H9 (cell line): Measurements from ENCODE around the gene CYSTM1. TPM values are rescaled to one million over a fixed set of nuclear protein-coding genes. Genes with fewer than 3 reads are reported as not detected.

Experiments
- DNase-seq: peaks from one replicate; pipeline ENCODE4 v3.0.0-alpha.2; 2017
- H2AFZ ChIP-seq: one replicate; pipeline ENCODE4 v1.6.1; 2013; ENCODE audit warnings: mild to moderate bottlenecking, low read length, control low read depth, moderate library complexity
- H2AK5ac ChIP-seq: 2 replicates; pipeline ENCODE4 v1.6.1; 2013; ENCODE audit warnings: low read length, control low read depth, mixed read lengths; ENCODE audit not compliant: insufficient read length
- H2BK120ac ChIP-seq: one replicate; pipeline ENCODE4 v1.6.1; 2013; ENCODE audit warnings: low read depth, mild to moderate bottlenecking, low read length, control low read depth, inconsistent platforms; ENCODE audit not compliant: poor library complexity, severe bottlenecking
- H2BK12ac ChIP-seq: 2 replicates; pipeline ENCODE4 v1.6.1; 2013; ENCODE audit warnings: low read length, control low read depth, mixed read lengths, low read depth; ENCODE audit not compliant: insufficient read length
- H2BK15ac ChIP-seq: 2 replicates; pipeline ENCODE4 v1.6.1; 2013; ENCODE audit warnings: low read depth, low read length, control low read depth
- H2BK20ac ChIP-seq: one replicate; pipeline ENCODE4 v1.6.1; 2013; ENCODE audit warnings: low read depth, mild to moderate bottlenecking, low read length, control low read depth, inconsistent platforms; ENCODE audit not compliant: poor library complexity, severe bottlenecking
- H2BK5ac ChIP-seq: 2 replicates; pipeline ENCODE4 v1.6.1; 2013; ENCODE audit warnings: low read length, control low read depth, mixed read lengths; ENCODE audit not compliant: insufficient read length
- H3K14ac ChIP-seq: 2 replicates; pipeline ENCODE4 v1.6.1; 2013; ENCODE audit warnings: low read length, control low read depth; ENCODE audit not compliant: insufficient read depth
- H3K18ac ChIP-seq: 2 replicates; pipeline ENCODE4 v1.6.1; 2013; ENCODE audit warnings: low read depth, mild to moderate bottlenecking, mixed read lengths, low read length, control low read depth; ENCODE audit not compliant: insufficient read length
- H3K23ac ChIP-seq: 2 replicates; pipeline ENCODE4 v1.6.1; 2013; ENCODE audit warnings: low read length, control low read depth, mixed read lengths, low read depth; ENCODE audit not compliant: insufficient read length
- H3K23me2 ChIP-seq: 2 replicates; pipeline ENCODE4 v1.6.1; 2013; ENCODE audit warnings: low read depth, mild to moderate bottlenecking, mixed read lengths, low read length, control low read depth; ENCODE audit not compliant: insufficient read length, poor library complexity, severe bottlenecking
- H3K27ac ChIP-seq: 2 replicates; pipeline ENCODE4 v1.5.1; 2013; ENCODE audit warnings: low read length, control low read depth, mixed read lengths, low read depth; ENCODE audit not compliant: insufficient read length
- H3K27me3 ChIP-seq: 2 replicates; pipeline ENCODE4 v1.6.1; 2013; ENCODE audit warnings: low read length, control low read depth, inconsistent platforms; ENCODE audit not compliant: insufficient read depth
- H3K4ac ChIP-seq: 2 replicates; pipeline ENCODE4 v1.6.1; 2013; ENCODE audit warnings: low read depth, mild to moderate bottlenecking, control low read depth, inconsistent platforms, low read length, moderate library complexity
- H3K4me1 ChIP-seq: 2 replicates; pipeline ENCODE4 v1.6.1; 2013; ENCODE audit warnings: low read length, control low read depth, inconsistent platforms; ENCODE audit not compliant: insufficient read depth
- H3K4me2 ChIP-seq: 2 replicates; pipeline ENCODE4 v1.6.1; 2013; ENCODE audit warnings: low read length, control low read depth, mixed read lengths; ENCODE audit not compliant: insufficient read length, insufficient read depth
- H3K56ac ChIP-seq: 2 replicates; pipeline ENCODE4 v1.6.1; 2013; ENCODE audit warnings: low read depth, mild to moderate bottlenecking, mixed read lengths, low read length, control low read depth; ENCODE audit not compliant: insufficient read length
- H3K79me1 ChIP-seq: 2 replicates; pipeline ENCODE4 v1.6.1; 2013; ENCODE audit warnings: low read depth, mild to moderate bottlenecking, moderate library complexity, low read length, control low read depth, inconsistent platforms; ENCODE audit not compliant: insufficient read depth, poor library complexity, severe bottlenecking
- H3K79me2 ChIP-seq: 2 replicates; pipeline ENCODE4 v1.6.1; 2013; ENCODE audit warnings: low read length, control low read depth, inconsistent platforms; ENCODE audit not compliant: insufficient read depth
- H3K9ac ChIP-seq: 2 replicates; pipeline ENCODE4 v1.6.1; 2013; ENCODE audit warnings: low read length, control low read depth, mixed read lengths; ENCODE audit not compliant: insufficient read length; ENCODE audit errors: extremely low read depth
- H3K9me3 ChIP-seq: one replicate; pipeline ENCODE4 v1.6.1; 2013; ENCODE audit warnings: low read depth, low read length, inconsistent platforms; ENCODE audit not compliant: control insufficient read depth
- H3T11ph ChIP-seq: one replicate; pipeline ENCODE4 v1.6.1; 2013; ENCODE audit warnings: mild to moderate bottlenecking, low read length, control low read depth, inconsistent platforms
- H4K20me1 ChIP-seq: one replicate; pipeline ENCODE4 v1.6.1; 2013; ENCODE audit not compliant: control insufficient read depth, insufficient read length, insufficient read depth
- H4K5ac ChIP-seq: 2 replicates; pipeline ENCODE4 v1.6.1; 2013; ENCODE audit warnings: low read depth, mild to moderate bottlenecking, mixed read lengths, low read length, control low read depth; ENCODE audit not compliant: insufficient read length
- H4K8ac ChIP-seq: replicated peaks from 2 replicates; pipeline ENCODE4 v1.6.1; 2013; ENCODE audit warnings: low read length, control low read depth, mixed read lengths, low read depth; ENCODE audit not compliant: insufficient read length
- H4K91ac ChIP-seq: 2 replicates; pipeline ENCODE4 v1.6.1; 2013; ENCODE audit warnings: low read depth, mild to moderate bottlenecking, moderate library complexity, mixed read lengths, low read length, control low read depth; ENCODE audit not compliant: insufficient read length
- H3K27ac Mint-ChIP-seq, 3 experiments: 2 replicates in 2 of 3; 3 replicates in 1 of 3; pipeline ENCODE4 v1.8.0; 2020 to 2021; ENCODE audit warnings: mixed read lengths in 3 of 3, mild to moderate bottlenecking in 1 of 3, moderate library complexity in 1 of 3
- H3K27me3 Mint-ChIP-seq: 2 replicates; pipeline ENCODE4 v1.8.0; 2021; ENCODE audit warnings: low read depth, mild to moderate bottlenecking, moderate library complexity, mixed read lengths
- H3K36me3 Mint-ChIP-seq, 3 experiments: 2 replicates in 2 of 3; 3 replicates in 1 of 3; pipeline ENCODE4 v1.8.0; 2020 to 2021; ENCODE audit warnings: low read depth in 3 of 3, mixed read lengths in 3 of 3; ENCODE audit not compliant: insufficient read depth in 1 of 3
- H3K4me1 Mint-ChIP-seq, 2 experiments: 2 replicates each; pipeline ENCODE4 v1.8.0; 2020; ENCODE audit warnings: mixed read lengths in 2 of 2
- H3K4me3 Mint-ChIP-seq, 2 experiments: 2 replicates in 1 of 2; 3 replicates in 1 of 2; pipeline ENCODE4 v1.8.0; 2020 to 2021; ENCODE audit warnings: mild to moderate bottlenecking in 2 of 2, mixed read lengths in 2 of 2, moderate library complexity in 1 of 2
- H3K9me3 Mint-ChIP-seq, 2 experiments: 2 replicates in 1 of 2; 3 replicates in 1 of 2; pipeline ENCODE4 v1.8.0; 2020; ENCODE audit warnings: mild to moderate bottlenecking in 2 of 2, mixed read lengths in 2 of 2, moderate library complexity in 1 of 2
- WGBS: extraction: QIAGEN DNeasy Blood & Tissue Kit; methylation state at CpG from one replicate; pipeline ENCODE4 v1.1.7; 2013; ENCODE audit warnings: missing lambda C conversion rate, low lambda C conversion rate, mixed read lengths; ENCODE audit not compliant: insufficient read length; ENCODE audit errors: extremely low coverage; 5-methylcytosine and 5-hydroxymethylcytosine counted together
- total RNA-seq: library from RNA; stranded (reverse); gene quantifications from 2 replicates; pipeline ENCODE4 v1.2.1, GENCODE V29; 2021
- TF ChIP-seq, protein P1 (sequence below): fragments of 200-600 bp; sonication (generic); conservative IDR thresholded peaks from 3 replicates; pipeline ENCODE4 v1.8.0; 2021; ENCODE audit warnings: antibody characterized with exemption, mild to moderate bottlenecking

The CYSTM1 gene
- total RNA-seq, 1 experiment from 2014 or later = 20.6 TPM

- no peaks in the 10 kb centered on the region for H3K79me2 ChIP-seq
- no peak overlapping the region for H3K27ac ChIP-seq
Measured at GRCh38 chr5:140181002-140181483, 6.1 kb downstream of the CYSTM1 start.

More at GRCh38 chr5:140181002-140181483, 6.1 kb downstream of the CYSTM1 start:
- H2BK12ac ChIP-seq = no peak overlapping the region
- H3K4me1 ChIP-seq = no peaks in the 10 kb centered on the region; the same call in 1 of the 2 replicates
- no peak overlapping the region for H3K14ac ChIP-seq
- no peaks in the 10 kb centered on the region for H3K9me3 ChIP-seq
- H2BK20ac ChIP-seq = no peak overlapping the region
- Mint-ChIP-seq H3K4me1 (peaks cover 16 to 18% of the 10 kb centered on the region in 2 experiments), H3K4me3 (no peak overlapping the region), H3K27ac (no peak overlapping the region; a peak in 1 of 7 replicates), H3K36me3 (no peaks in the 10 kb centered on the region), H3K9me3 (no peaks in the 10 kb centered on the region; a peak in 1 of 5 replicates), H3K27me3 (no peaks in the 10 kb centered on the region)
- no CpG with 5 or more reads among the region's 5 CpGs for WGBS
- no peak overlapping the region for H3T11ph ChIP-seq
- no peaks in the 10 kb centered on the region for H3K27me3 ChIP-seq
- no peak overlapping the region for H4K5ac ChIP-seq
- no peak overlapping the region for H2BK15ac ChIP-seq
- no peak overlapping the region for H3K18ac ChIP-seq
- no peak overlapping the region for H3K56ac ChIP-seq
- H4K91ac ChIP-seq = no peak overlapping the region
- no peak overlapping the region for H3K23ac ChIP-seq
- no peak overlapping the region for H3K4me2 ChIP-seq
- no peaks in the 10 kb centered on the region for H4K20me1 ChIP-seq
- TF ChIP-seq, protein P1, sequence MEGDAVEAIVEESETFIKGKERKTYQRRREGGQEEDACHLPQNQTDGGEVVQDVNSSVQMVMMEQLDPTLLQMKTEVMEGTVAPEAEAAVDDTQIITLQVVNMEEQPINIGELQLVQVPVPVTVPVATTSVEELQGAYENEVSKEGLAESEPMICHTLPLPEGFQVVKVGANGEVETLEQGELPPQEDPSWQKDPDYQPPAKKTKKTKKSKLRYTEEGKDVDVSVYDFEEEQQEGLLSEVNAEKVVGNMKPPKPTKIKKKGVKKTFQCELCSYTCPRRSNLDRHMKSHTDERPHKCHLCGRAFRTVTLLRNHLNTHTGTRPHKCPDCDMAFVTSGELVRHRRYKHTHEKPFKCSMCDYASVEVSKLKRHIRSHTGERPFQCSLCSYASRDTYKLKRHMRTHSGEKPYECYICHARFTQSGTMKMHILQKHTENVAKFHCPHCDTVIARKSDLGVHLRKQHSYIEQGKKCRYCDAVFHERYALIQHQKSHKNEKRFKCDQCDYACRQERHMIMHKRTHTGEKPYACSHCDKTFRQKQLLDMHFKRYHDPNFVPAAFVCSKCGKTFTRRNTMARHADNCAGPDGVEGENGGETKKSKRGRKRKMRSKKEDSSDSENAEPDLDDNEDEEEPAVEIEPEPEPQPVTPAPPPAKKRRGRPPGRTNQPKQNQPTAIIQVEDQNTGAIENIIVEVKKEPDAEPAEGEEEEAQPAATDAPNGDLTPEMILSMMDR = no peak
- H2BK120ac ChIP-seq = no peak overlapping the region
- no peak overlapping the region for H2AK5ac ChIP-seq
- H3K79me1 ChIP-seq = no peaks in the 10 kb centered on the region
- DNase-seq = no peak
- H3K4ac ChIP-seq = no peak overlapping the region
- H3K9ac ChIP-seq = no peak overlapping the region
- peaks cover 2% of the 10 kb centered on the region for H3K23me2 ChIP-seq
- no peak overlapping the region for H2AFZ ChIP-seq
- H2BK5ac ChIP-seq = no peak overlapping the region
- no peak overlapping the region for H4K8ac ChIP-seq
